ENCODE results near the gene MSS51. TPM values are rescaled to one million over a fixed set of nuclear protein-coding genes. Genes with fewer than 3 reads are reported as not detected.

MSS51 gene
- total RNA-seq, 1 experiment from 2014 or later, result 2.3 TPM

DNA sequence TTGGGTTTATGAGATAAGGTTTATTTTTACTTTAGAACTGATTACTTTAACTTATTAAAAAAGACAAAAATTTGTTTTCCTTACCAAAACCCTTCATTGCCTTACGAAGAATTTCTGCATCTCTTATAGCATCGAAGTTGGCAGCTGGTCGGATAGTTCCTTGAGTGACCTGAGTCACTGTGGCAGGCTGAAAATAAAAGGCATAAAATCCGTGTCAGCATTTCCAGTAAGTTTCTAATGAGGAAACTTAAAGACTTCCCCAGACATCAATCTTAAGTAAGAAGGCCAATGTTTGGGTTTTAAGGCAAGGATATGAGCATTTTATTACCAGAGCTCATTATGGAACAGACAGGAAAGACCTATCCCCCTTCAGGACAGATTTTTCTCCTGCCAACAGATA is 45.1 kb downstream of the MSS51 start:
- peaks cover 20% of the 10 kb centered on the region; the same call in 1 of the 2 replicates for H3K36me3 ChIP-seq (ENCODE audit: control insufficient read depth, insufficient read depth, low read length)
- ChIA-PET POLR2A (no interaction called here), CTCF (no interaction called here)
- H3K9me3 ChIP-seq (ENCODE audit: control insufficient read depth, insufficient read depth, low read depth, low read length), result no peaks in the 10 kb centered on the region
- BruUV-seq (replicated peaks), result no TSS peak
- DNase-seq (ENCODE audit: low read depth, low spot score) (no peak), ATAC-seq (no peak)
- no peak overlapping the region for H3K27ac ChIP-seq (ENCODE audit: low read length)
- H3K4me1 ChIP-seq (ENCODE audit: control insufficient read depth, insufficient read depth, low read length), result no peaks in the 10 kb centered on the region
- TF ChIP-seq SIN3A (IDR thresholded peaks at IDR 0.05; ENCODE audit: borderline replicate concordance, insufficient read depth, low read depth, low read length) (no peak), TCF7L2 (IDR thresholded peaks at IDR 0.05; ENCODE audit: low read depth, low read length) (no peak), POLR2AphosphoS5 (IDR thresholded peaks at IDR 0.05; ENCODE audit: low read depth, low read length) (no peak)
- TF ChIP-seq, protein P1, sequence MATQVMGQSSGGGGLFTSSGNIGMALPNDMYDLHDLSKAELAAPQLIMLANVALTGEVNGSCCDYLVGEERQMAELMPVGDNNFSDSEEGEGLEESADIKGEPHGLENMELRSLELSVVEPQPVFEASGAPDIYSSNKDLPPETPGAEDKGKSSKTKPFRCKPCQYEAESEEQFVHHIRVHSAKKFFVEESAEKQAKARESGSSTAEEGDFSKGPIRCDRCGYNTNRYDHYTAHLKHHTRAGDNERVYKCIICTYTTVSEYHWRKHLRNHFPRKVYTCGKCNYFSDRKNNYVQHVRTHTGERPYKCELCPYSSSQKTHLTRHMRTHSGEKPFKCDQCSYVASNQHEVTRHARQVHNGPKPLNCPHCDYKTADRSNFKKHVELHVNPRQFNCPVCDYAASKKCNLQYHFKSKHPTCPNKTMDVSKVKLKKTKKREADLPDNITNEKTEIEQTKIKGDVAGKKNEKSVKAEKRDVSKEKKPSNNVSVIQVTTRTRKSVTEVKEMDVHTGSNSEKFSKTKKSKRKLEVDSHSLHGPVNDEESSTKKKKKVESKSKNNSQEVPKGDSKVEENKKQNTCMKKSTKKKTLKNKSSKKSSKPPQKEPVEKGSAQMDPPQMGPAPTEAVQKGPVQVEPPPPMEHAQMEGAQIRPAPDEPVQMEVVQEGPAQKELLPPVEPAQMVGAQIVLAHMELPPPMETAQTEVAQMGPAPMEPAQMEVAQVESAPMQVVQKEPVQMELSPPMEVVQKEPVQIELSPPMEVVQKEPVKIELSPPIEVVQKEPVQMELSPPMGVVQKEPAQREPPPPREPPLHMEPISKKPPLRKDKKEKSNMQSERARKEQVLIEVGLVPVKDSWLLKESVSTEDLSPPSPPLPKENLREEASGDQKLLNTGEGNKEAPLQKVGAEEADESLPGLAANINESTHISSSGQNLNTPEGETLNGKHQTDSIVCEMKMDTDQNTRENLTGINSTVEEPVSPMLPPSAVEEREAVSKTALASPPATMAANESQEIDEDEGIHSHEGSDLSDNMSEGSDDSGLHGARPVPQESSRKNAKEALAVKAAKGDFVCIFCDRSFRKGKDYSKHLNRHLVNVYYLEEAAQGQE (IDR thresholded peaks at IDR 0.05; ENCODE audit: insufficient read depth in 1 of 2, low read depth in 2 of 2, low read length in 1 of 2), result no peak
- TF ChIP-seq, protein P2, sequence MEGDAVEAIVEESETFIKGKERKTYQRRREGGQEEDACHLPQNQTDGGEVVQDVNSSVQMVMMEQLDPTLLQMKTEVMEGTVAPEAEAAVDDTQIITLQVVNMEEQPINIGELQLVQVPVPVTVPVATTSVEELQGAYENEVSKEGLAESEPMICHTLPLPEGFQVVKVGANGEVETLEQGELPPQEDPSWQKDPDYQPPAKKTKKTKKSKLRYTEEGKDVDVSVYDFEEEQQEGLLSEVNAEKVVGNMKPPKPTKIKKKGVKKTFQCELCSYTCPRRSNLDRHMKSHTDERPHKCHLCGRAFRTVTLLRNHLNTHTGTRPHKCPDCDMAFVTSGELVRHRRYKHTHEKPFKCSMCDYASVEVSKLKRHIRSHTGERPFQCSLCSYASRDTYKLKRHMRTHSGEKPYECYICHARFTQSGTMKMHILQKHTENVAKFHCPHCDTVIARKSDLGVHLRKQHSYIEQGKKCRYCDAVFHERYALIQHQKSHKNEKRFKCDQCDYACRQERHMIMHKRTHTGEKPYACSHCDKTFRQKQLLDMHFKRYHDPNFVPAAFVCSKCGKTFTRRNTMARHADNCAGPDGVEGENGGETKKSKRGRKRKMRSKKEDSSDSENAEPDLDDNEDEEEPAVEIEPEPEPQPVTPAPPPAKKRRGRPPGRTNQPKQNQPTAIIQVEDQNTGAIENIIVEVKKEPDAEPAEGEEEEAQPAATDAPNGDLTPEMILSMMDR (IDR thresholded peaks at IDR 0.05), result no peak
- in situ Hi-C loops (cut with HindIII; ENCODE audit: low pct_unique_long_range_greater_than_20kb, low sequenced_read_pairs), result no loop called here
- H3K4me3 ChIP-seq (ENCODE audit: low read depth in 2 of 2, low read length in 2 of 2), result no peak overlapping the region
- intact Hi-C loops (cut with micrococcal nuclease; ENCODE audit: unreplicated experiment), result no loop called here
- H3K27me3 ChIP-seq (ENCODE audit: control insufficient read depth, insufficient read depth, low read length), result no peaks in the 10 kb centered on the region

DNA sequence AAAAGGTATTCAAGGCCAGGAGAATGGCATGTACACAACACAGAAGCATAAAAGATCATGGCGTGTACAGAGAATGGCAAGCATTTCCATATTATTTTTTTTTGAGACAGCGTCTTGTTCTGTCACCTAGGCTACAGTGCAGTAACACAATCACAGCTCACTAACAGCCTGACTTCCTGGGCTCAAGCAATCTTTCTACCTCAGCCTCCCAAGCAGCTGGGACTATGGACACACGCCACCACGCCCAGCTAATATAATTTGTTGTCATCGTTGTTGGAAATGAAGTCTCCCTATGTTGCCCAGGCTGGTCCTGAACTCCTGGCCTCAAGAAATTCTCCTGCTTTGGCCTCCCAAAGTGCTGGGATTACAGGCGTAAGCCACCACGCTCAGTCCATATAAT is 46.8 kb downstream of the MSS51 start:
- no TSS peak for BruUV-seq (replicated peaks)
- Histone ChIP-seq H3K27me3 (ENCODE audit: control insufficient read depth, insufficient read depth, low read length) (no peaks in the 10 kb centered on the region), H3K4me1 (ENCODE audit: control insufficient read depth, insufficient read depth, low read length) (no peaks in the 10 kb centered on the region), H3K36me3 (ENCODE audit: control insufficient read depth, insufficient read depth, low read length) (peaks cover 28% of the 10 kb centered on the region), H3K9me3 (ENCODE audit: control insufficient read depth, insufficient read depth, low read depth, low read length) (no peaks in the 10 kb centered on the region), H3K4me3 (ENCODE audit: low read depth in 2 of 2, low read length in 2 of 2) (no peak overlapping the region), H3K27ac (ENCODE audit: low read length) (no peak overlapping the region)
- TF ChIP-seq, protein P2 (IDR thresholded peaks at IDR 0.05), result no peak
- TF ChIP-seq TCF7L2 (IDR thresholded peaks at IDR 0.05; ENCODE audit: low read depth, low read length) (no peak), SIN3A (IDR thresholded peaks at IDR 0.05; ENCODE audit: borderline replicate concordance, insufficient read depth, low read depth, low read length) (no peak), POLR2AphosphoS5 (IDR thresholded peaks at IDR 0.05; ENCODE audit: low read depth, low read length) (no peak)
- TF ChIP-seq, protein P1 (IDR thresholded peaks at IDR 0.05; ENCODE audit: insufficient read depth in 1 of 2, low read depth in 2 of 2, low read length in 1 of 2), result no peak
- in situ Hi-C loops (cut with HindIII; ENCODE audit: low pct_unique_long_range_greater_than_20kb, low sequenced_read_pairs) (no loop called here), intact Hi-C loops (cut with micrococcal nuclease; ENCODE audit: unreplicated experiment) (no loop called here)
- CTCF ChIA-PET, result no interaction called here
- no peak for DNase-seq (ENCODE audit: low read depth, low spot score)
- POLR2A ChIA-PET, result no interaction called here
- ATAC-seq, result no peak
